ENCODE data around the gene CHD3. TPM values are rescaled to one million over a fixed set of nuclear protein-coding genes. Genes with fewer than 3 reads are reported as not detected.
A peak's percentile ranks its signal among the peaks of the same experiment; 100 is the strongest.

Gene CHD3
- total RNA-seq, 1 donor from 2014 or later, result 129 TPM

DNA sequence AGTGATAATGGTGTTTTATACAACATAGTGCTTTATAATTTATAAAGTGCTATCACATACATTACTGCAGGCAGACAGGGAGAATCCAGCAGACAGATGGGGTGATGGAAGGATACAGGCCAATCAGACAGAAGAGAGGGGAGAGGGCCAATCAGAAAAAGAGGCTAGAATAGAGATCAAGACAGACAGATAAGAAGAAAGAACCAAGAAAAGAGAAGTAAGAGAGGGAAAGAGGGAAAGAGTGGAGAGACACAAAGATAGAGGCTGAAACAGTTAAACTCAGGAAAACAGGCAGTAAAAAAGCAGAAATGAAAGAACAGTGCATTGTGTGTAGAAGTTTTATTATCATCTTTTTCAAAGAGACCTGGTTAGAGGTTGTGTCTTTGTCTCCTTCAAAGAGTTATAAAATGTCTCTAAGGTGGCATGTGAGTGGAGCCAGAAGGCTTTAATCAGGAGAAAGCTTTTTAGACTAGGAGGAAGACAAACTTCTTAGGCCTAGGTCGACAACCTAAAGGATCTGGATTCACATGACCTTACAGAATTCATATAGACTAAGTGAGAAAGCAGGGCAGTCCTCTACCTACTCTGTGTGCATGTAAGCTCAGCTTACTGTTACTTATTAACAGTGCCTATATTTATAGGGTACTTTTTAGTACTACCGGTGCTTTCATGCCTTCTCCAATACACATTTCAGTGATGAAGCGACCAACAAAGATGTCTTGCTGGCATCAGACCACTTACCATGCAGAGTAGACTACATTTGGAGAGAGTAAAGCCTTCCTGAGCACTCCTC is 8.3 kb upstream of the CHD3 start:
- Mint-ChIP-seq H3K36me3 (ENCODE audit: low read depth) (peaks cover 9% of the 10 kb centered on the region), H3K27ac (ENCODE audit: unreplicated experiment) (no peak overlapping the region), H3K9me3 (ENCODE audit: low read depth) (no peaks in the 10 kb centered on the region)

GRCh38 chr17:7881276-7882054 is 7.1 kb upstream of the CHD3 start:
- no peak for DNase-seq (ENCODE audit: low spot score)
- Mint-ChIP-seq H3K36me3 (ENCODE audit: low read depth) (peaks cover 6% of the 10 kb centered on the region), H3K27me3 (ENCODE audit: low read depth) (no peaks in the 10 kb centered on the region), H3K9me3 (ENCODE audit: low read depth) (no peaks in the 10 kb centered on the region), H3K27ac (ENCODE audit: unreplicated experiment) (no peak overlapping the region), H3K4me3 (ENCODE audit: unreplicated experiment) (no peak overlapping the region), H3K4me1 (ENCODE audit: low read depth) (peaks cover 3% of the 10 kb centered on the region)
- TF ChIP-seq, protein P1, sequence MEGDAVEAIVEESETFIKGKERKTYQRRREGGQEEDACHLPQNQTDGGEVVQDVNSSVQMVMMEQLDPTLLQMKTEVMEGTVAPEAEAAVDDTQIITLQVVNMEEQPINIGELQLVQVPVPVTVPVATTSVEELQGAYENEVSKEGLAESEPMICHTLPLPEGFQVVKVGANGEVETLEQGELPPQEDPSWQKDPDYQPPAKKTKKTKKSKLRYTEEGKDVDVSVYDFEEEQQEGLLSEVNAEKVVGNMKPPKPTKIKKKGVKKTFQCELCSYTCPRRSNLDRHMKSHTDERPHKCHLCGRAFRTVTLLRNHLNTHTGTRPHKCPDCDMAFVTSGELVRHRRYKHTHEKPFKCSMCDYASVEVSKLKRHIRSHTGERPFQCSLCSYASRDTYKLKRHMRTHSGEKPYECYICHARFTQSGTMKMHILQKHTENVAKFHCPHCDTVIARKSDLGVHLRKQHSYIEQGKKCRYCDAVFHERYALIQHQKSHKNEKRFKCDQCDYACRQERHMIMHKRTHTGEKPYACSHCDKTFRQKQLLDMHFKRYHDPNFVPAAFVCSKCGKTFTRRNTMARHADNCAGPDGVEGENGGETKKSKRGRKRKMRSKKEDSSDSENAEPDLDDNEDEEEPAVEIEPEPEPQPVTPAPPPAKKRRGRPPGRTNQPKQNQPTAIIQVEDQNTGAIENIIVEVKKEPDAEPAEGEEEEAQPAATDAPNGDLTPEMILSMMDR (IDR thresholded peaks at IDR 0.05), result no peak

More for the DNA sequence above, 8.3 kb upstream of the CHD3 start:
- Mint-ChIP-seq H3K4me1 (ENCODE audit: low read depth) (peaks cover 3% of the 10 kb centered on the region), H3K27me3 (ENCODE audit: low read depth) (no peaks in the 10 kb centered on the region), H3K4me3 (ENCODE audit: unreplicated experiment) (no peak overlapping the region)
- no peak for DNase-seq (ENCODE audit: low spot score)
- TF ChIP-seq, protein P1 (IDR thresholded peaks at IDR 0.05), result no peak

- Mint-ChIP-seq H3K27ac (ENCODE audit: unreplicated experiment) (no peak overlapping the region), H3K4me3 (ENCODE audit: unreplicated experiment) (no peak overlapping the region), H3K9me3 (ENCODE audit: low read depth) (no peaks in the 10 kb centered on the region), H3K4me1 (ENCODE audit: low read depth) (peaks cover 3% of the 10 kb centered on the region), H3K27me3 (ENCODE audit: low read depth) (no peaks in the 10 kb centered on the region), H3K36me3 (ENCODE audit: low read depth) (peaks cover 4% of the 10 kb centered on the region)
- DNase-seq (ENCODE audit: low spot score), result no peak
- TF ChIP-seq, protein P1 (IDR thresholded peaks at IDR 0.05), result no peak
Observed at GRCh38 chr17:7882068-7882467, 6.5 kb upstream of the CHD3 start.

- Mint-ChIP-seq H3K27me3 (ENCODE audit: low read depth) (no peaks in the 10 kb centered on the region), H3K27ac (ENCODE audit: unreplicated experiment) (no peak overlapping the region), H3K4me1 (ENCODE audit: low read depth) (peaks cover 3% of the 10 kb centered on the region), H3K9me3 (ENCODE audit: low read depth) (no peaks in the 10 kb centered on the region), H3K4me3 (ENCODE audit: unreplicated experiment) (no peak overlapping the region), H3K36me3 (ENCODE audit: low read depth) (peaks cover 1% of the 10 kb centered on the region)
- no peak for DNase-seq (ENCODE audit: low spot score)
- TF ChIP-seq, protein P1 (IDR thresholded peaks at IDR 0.05), result no peak
Observed at GRCh38 chr17:7882629-7883028, 6.0 kb upstream of the CHD3 start.

DNA sequence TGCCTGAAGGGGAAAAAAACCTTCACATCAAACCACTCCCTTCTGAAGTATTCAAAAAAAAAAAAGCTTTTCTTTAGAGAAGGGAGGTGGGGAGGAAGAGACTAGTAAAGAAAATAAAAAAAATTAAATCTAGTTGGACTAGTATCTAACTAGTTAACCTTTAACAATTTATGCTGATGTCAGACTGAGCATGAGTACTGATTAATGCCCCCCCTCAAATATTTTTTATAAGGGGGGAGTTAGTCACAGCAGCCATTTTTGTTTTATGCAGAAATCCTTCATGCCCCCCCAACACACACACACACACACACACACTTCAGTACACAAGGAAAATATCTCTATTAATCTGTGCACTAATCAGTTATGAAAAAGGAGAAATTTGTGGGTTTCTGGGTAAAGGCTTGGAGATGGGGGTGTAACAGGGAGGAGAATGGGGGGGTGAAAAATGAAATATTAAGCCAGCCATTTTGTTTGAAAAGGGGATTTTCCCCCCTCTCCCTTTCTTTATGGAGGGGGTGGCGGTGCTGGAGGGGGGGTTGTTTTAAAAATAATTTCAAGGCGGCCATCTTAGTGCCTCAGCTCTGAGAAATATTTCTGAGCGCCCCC is 4.7 kb upstream of the CHD3 start:
- Mint-ChIP-seq H3K36me3 (ENCODE audit: low read depth) (peaks cover 1% of the 10 kb centered on the region), H3K9me3 (ENCODE audit: low read depth) (no peaks in the 10 kb centered on the region), H3K27ac (ENCODE audit: unreplicated experiment) (no peak overlapping the region), H3K27me3 (ENCODE audit: low read depth) (no peaks in the 10 kb centered on the region), H3K4me1 (ENCODE audit: low read depth) (peaks cover 3% of the 10 kb centered on the region), H3K4me3 (ENCODE audit: unreplicated experiment) (peak overlapping the region; percentile 62)
- DNase-seq (ENCODE audit: low spot score), result no peak
- TF ChIP-seq, protein P1 (IDR thresholded peaks at IDR 0.05), result no peak
